Cardiac muscle cell (in vitro differentiated cells and primary cell): ENCODE measurements around the gene PHRF1. TPM values are rescaled to one million over a fixed set of nuclear protein-coding genes. Genes with fewer than 3 reads are reported as not detected.

Source experiments
- DNase-seq, 2 donors: peaks; one replicate each; pipeline versions ENCODE4 v3.0.0 to v3.0.0-alpha.2; 2010 to 2017; ENCODE audit warnings: low read depth in 1 of 2, low spot score in 1 of 2
- H3K27ac ChIP-seq: fragments of 200-600 bp; sonication (generic); 2 replicates; pipeline ENCODE4 v1.5.1; 2016
- H3K27me3 ChIP-seq: fragments of 200-600 bp; sonication (generic); 2 replicates; pipeline ENCODE4 v1.6.0; 2016; ENCODE audit warnings: control low read depth
- H3K36me3 ChIP-seq: fragments of 200-600 bp; sonication (generic); 2 replicates; pipeline ENCODE4 v1.5.1; 2016; ENCODE audit warnings: control low read depth
- H3K4me1 ChIP-seq: fragments of 200-600 bp; sonication (generic); 2 replicates; pipeline ENCODE4 v1.8.1; 2017; ENCODE audit warnings: low read depth, mild to moderate bottlenecking, mixed run types
- H3K4me3 ChIP-seq: fragments of 200-600 bp; sonication (generic); 2 replicates; pipeline ENCODE4 v1.5.1; 2016; ENCODE audit warnings: mild to moderate bottlenecking
- H3K9me3 ChIP-seq: fragments of 200-600 bp; sonication (generic); 2 replicates; pipeline ENCODE4 v1.5.1; 2017; ENCODE audit warnings: low read depth, mild to moderate bottlenecking, control low read depth
- CTCF ChIP-seq: IDR thresholded peaks from 2 replicates; pipeline ENCODE4 v1.5.1; 2012; ENCODE audit warnings: low read depth, mild to moderate bottlenecking, low read length
- polyA plus RNA-seq: library from polyadenylated mRNA; unstranded; fragments of >200 nt; fragmentation: Nextera tagmentation; extraction: Ambion mirVana; gene quantifications from 2 replicates; pipeline ENCODE4 v1.2.1, GENCODE V29; 2016
- total RNA-seq: library from RNA; depleted of rRNA; stranded (reverse); fragments of >200 nt; gene quantifications from 2 replicates; pipeline ENCODE4 v1.2.3, GENCODE V29; 2016

The PHRF1 gene
- total and polyA plus RNA-seq, 2 experiments from 2014 or later: 17.8 to 48.0 TPM

- H3K4me1 ChIP-seq: peaks cover 16% of the 10 kb centered on the region
- no peak overlapping the region for H3K27ac ChIP-seq
- H3K9me3 ChIP-seq: no peaks in the 10 kb centered on the region
- H3K4me3 ChIP-seq: no peak overlapping the region
- no peak for DNase-seq
- TF ChIP-seq CTCF: no peak
- H3K27me3 ChIP-seq: peaks cover 16% of the 10 kb centered on the region
- no peaks in the 10 kb centered on the region for H3K36me3 ChIP-seq
These were observed 54.6 kb downstream of the PHRF1 start for GRCh38 chr11:630871-631270.

- H3K27ac ChIP-seq: no peak overlapping the region
- H3K36me3 ChIP-seq: no peaks in the 10 kb centered on the region
- no peak for TF ChIP-seq CTCF
- DNase-seq: no peak
- no peak overlapping the region for H3K4me3 ChIP-seq
- peaks cover 25% of the 10 kb centered on the region for H3K4me1 ChIP-seq
- H3K27me3 ChIP-seq: peaks cover 62% of the 10 kb centered on the region
- no peaks in the 10 kb centered on the region for H3K9me3 ChIP-seq
These were observed 59.8 kb downstream of the PHRF1 start for GRCh38 chr11:635945-636510.

GRCh38 chr11:636511-637332 is 60.5 kb downstream of the PHRF1 start, which contains the start of gene DRD4:
Gene DRD4 (plus strand): TSS chr11:637269. CDS start chr11:637305, 36 bp downstream.
- Histone ChIP-seq H3K27ac (no peak within 1 kb of the TSS), H3K4me3 (peak within 1 kb of the TSS; percentile 12), H3K36me3 (no peaks in the 10 kb centered on the region), H3K4me1 (peaks cover 25% of the 10 kb centered on the region), H3K27me3 (peaks cover 62% of the 10 kb centered on the region), H3K9me3 (no peaks in the 10 kb centered on the region)
- no peak for TF ChIP-seq CTCF
- peak; percentile 37 to 58 for DNase-seq

- TF ChIP-seq CTCF: no peak
- no peak overlapping the region for H3K27ac ChIP-seq
These were observed 61.0 kb downstream of the PHRF1 start for GRCh38 chr11:637333-637592.

GRCh38 chr11:637593-638521 is 61.6 kb downstream of the PHRF1 start:
- H3K36me3 ChIP-seq: no peaks in the 10 kb centered on the region
- peaks cover 25% of the 10 kb centered on the region for H3K4me1 ChIP-seq
- no peaks in the 10 kb centered on the region for H3K9me3 ChIP-seq
- peak overlapping the region; percentile 12 for H3K4me3 ChIP-seq
- TF ChIP-seq CTCF: no peak
- H3K27ac ChIP-seq: no peak overlapping the region
- DNase-seq: no peak
- peaks cover 62% of the 10 kb centered on the region for H3K27me3 ChIP-seq

More at GRCh38 chr11:637333-637592, 61.0 kb downstream of the PHRF1 start:
- Histone ChIP-seq H3K9me3 (no peaks in the 10 kb centered on the region), H3K4me1 (peaks cover 25% of the 10 kb centered on the region), H3K4me3 (peak overlapping the region; percentile 12), H3K27me3 (peaks cover 62% of the 10 kb centered on the region), H3K36me3 (no peaks in the 10 kb centered on the region)
- DNase-seq: no peak
